Measurements from ENCODE around the gene CNRIP1.
"Not testable (repeated sequence)": the region's sequence is repeated elsewhere in the genome, so short reads cannot be mapped to it uniquely, and the experiment has no call there.

CNRIP1 gene

GRCh38 chr2:68319398-68320117 lies at the start of gene CNRIP1:
Gene CNRIP1, minus strand, starts transcription at chr2:68319949. Its CDS starts 549 bp downstream, at chr2:68319400.
- no peak for DNase-seq (ENCODE audit: low read depth in 4 of 4, low spot score in 1 of 4)

- no peak for DNase-seq (ENCODE audit: low read depth in 4 of 4, low spot score in 1 of 4)
Measured at GRCh38 chr2:68369337-68369734, 49.6 kb upstream of the CNRIP1 start.

- DNase-seq (ENCODE audit: low read depth in 4 of 4, low spot score in 1 of 4), result no peak
Measured at GRCh38 chr2:68368654-68369336, 49.0 kb upstream of the CNRIP1 start.

GRCh38 chr2:68367953-68368653 lies 48.4 kb upstream of the CNRIP1 start:
- DNase-seq (ENCODE audit: low read depth in 4 of 4, low spot score in 1 of 4), result no peak

- no peak for DNase-seq (ENCODE audit: low read depth in 4 of 4, low spot score in 1 of 4)
Measured at GRCh38 chr2:68366083-68366560, 46.4 kb upstream of the CNRIP1 start.

- no peak for DNase-seq (ENCODE audit: low read depth in 4 of 4, low spot score in 1 of 4)
Measured at GRCh38 chr2:68365087-68365486, 45.3 kb upstream of the CNRIP1 start, which contains the start of gene PLEK. Gene PLEK, plus strand, starts transcription at chr2:68365282. Its CDS starts 70 bp downstream, at chr2:68365352.

- DNase-seq (ENCODE audit: low read depth in 4 of 4, low spot score in 1 of 4), result no peak
Measured at GRCh38 chr2:68363721-68364120, 44.0 kb upstream of the CNRIP1 start.

GRCh38 chr2:68362749-68363148 lies 43.0 kb upstream of the CNRIP1 start:
- no peak for DNase-seq (ENCODE audit: low read depth in 4 of 4, low spot score in 1 of 4)

GRCh38 chr2:68362069-68362468 lies 42.3 kb upstream of the CNRIP1 start:
- peak; percentile 69 to 76 (median 71) for DNase-seq (ENCODE audit: low read depth in 4 of 4, low spot score in 1 of 4)

- no peak for DNase-seq (ENCODE audit: low read depth in 4 of 4, low spot score in 1 of 4)
Measured at GRCh38 chr2:68359889-68360288, 40.1 kb upstream of the CNRIP1 start.

- DNase-seq (ENCODE audit: low read depth in 4 of 4, low spot score in 1 of 4), result no peak
Measured at GRCh38 chr2:68357605-68358337, 38.0 kb upstream of the CNRIP1 start.

- DNase-seq (ENCODE audit: low read depth in 4 of 4, low spot score in 1 of 4), result no peak
Measured at GRCh38 chr2:68356599-68357239, 37.0 kb upstream of the CNRIP1 start.

GRCh38 chr2:68352651-68353391 lies 33.1 kb upstream of the CNRIP1 start:
- DNase-seq (ENCODE audit: low read depth in 4 of 4, low spot score in 1 of 4), result no peak

- DNase-seq (ENCODE audit: low read depth in 4 of 4, low spot score in 1 of 4), result no peak
Measured at GRCh38 chr2:68351997-68352396, 32.2 kb upstream of the CNRIP1 start.

- not testable (repeated sequence) for DNase-seq (ENCODE audit: low read depth in 4 of 4, low spot score in 1 of 4)
Measured at GRCh38 chr2:68349091-68349490, 29.3 kb upstream of the CNRIP1 start.

- no peak for DNase-seq (ENCODE audit: low read depth in 4 of 4, low spot score in 1 of 4)
Measured at GRCh38 chr2:68345129-68345875, 25.6 kb upstream of the CNRIP1 start.

- no peak for DNase-seq (ENCODE audit: low read depth in 4 of 4, low spot score in 1 of 4)
Measured at GRCh38 chr2:68344031-68344430, 24.3 kb upstream of the CNRIP1 start.

GRCh38 chr2:68342470-68342869 lies 22.7 kb upstream of the CNRIP1 start:
- no peak for DNase-seq (ENCODE audit: low read depth in 4 of 4, low spot score in 1 of 4)

GRCh38 chr2:68341583-68341982 lies 21.8 kb upstream of the CNRIP1 start:
- no peak for DNase-seq (ENCODE audit: low read depth in 4 of 4, low spot score in 1 of 4)

GRCh38 chr2:68341062-68341329 lies 21.2 kb upstream of the CNRIP1 start:
- no peak for DNase-seq (ENCODE audit: low read depth in 4 of 4, low spot score in 1 of 4)
